Measurements from ENCODE around the gene PKP4. TPM values are rescaled to one million over a fixed set of nuclear protein-coding genes. Genes with fewer than 3 reads are reported as not detected.
"Not testable (repeated sequence)": the region's sequence is repeated elsewhere in the genome, so short reads cannot be mapped to it uniquely, and the experiment has no call there.

Gene PKP4
- total RNA-seq, 1 experiment from 2014 or later, result 40.1 TPM

- intact Hi-C loops (cut with micrococcal nuclease), result no loop called here
- H3K4me3 ChIP-seq (ENCODE audit: low read length), result no peak overlapping the region
- no TSS peak for BruUV-seq (replicated peaks)
Observed at GRCh38 chr2:158414538-158414937, 42.2 kb upstream of the PKP4 start.

DNA sequence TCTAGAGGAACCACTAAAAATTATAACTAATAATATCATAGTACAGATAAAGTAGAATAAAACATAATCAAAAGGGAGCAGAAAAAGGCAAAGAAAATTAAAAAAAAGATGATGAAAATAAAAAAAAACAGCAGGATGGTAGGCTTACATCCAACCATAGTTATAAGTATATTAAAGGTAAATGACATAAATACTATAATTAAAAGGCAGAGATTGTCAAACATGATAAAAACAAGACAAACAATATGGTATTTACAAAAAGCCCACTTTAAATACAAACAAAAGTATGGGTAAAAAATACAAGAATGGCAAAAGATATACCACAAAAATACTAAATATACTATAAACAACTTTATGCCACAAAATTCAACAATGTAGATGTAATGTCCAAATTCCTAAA is 24.6 kb upstream of the PKP4 start:
- ChIA-PET CTCF (no interaction called here), POLR2A (ENCODE audit: unreplicated experiment) (no interaction called here)

More at GRCh38 chr2:158414538-158414937, 42.2 kb upstream of the PKP4 start:
- DNase-seq (no peak), ATAC-seq (no peak)
- TF ChIP-seq EZH2 (IDR thresholded peaks at IDR 0.05; ENCODE audit: low read length, unreplicated experiment) (no peak), CTCF (conservative IDR thresholded peaks at IDR 0.05; ENCODE audit: low read depth, low read length) (no peak), EZH2phosphoT487 (IDR thresholded peaks at IDR 0.05; ENCODE audit: borderline replicate concordance, low read length) (no peak)
- no peak overlapping the region for H3K9ac ChIP-seq (ENCODE audit: low read length)
- no peak overlapping the region for H3K27ac ChIP-seq (ENCODE audit: low read length)
- CTCF ChIA-PET, result no interaction called here
- H3K9me3 ChIP-seq (ENCODE audit: low read length), result no peaks in the 10 kb centered on the region
- no peaks in the 10 kb centered on the region for H4K20me1 ChIP-seq (ENCODE audit: low read length)
- no peak overlapping the region for H3K4me2 ChIP-seq (ENCODE audit: low read length)
- H3K36me3 ChIP-seq (ENCODE audit: low read depth, low read length), result no peaks in the 10 kb centered on the region
- no peaks in the 10 kb centered on the region for H3K9me2 ChIP-seq (replicated peaks; ENCODE audit: low read length)
- no peaks in the 10 kb centered on the region for H3K4me1 ChIP-seq (ENCODE audit: insufficient read depth, low read length)
- POLR2A ChIA-PET (ENCODE audit: unreplicated experiment), result no interaction called here
- no peaks in the 10 kb centered on the region for H3K79me2 ChIP-seq (ENCODE audit: low read length)
- H3K27me3 ChIP-seq (ENCODE audit: low read length), result no peaks in the 10 kb centered on the region
- H3F3A ChIP-seq (ENCODE audit: low read length, unreplicated experiment), result no peaks in the 10 kb centered on the region
- no peak overlapping the region for H2AFZ ChIP-seq (ENCODE audit: low read length)

GRCh38 chr2:158433716-158434115 is 23.0 kb upstream of the PKP4 start:
- H3K4me1 ChIP-seq (ENCODE audit: insufficient read depth, low read length); DNase-seq; H3K4me3 ChIP-seq (ENCODE audit: low read length); H3K9ac ChIP-seq (ENCODE audit: low read length); H4K20me1 ChIP-seq (ENCODE audit: low read length); H3K27me3 ChIP-seq (ENCODE audit: low read length); H3F3A ChIP-seq (ENCODE audit: low read length, unreplicated experiment); H3K36me3 ChIP-seq (ENCODE audit: low read depth, low read length); H3K9me2 ChIP-seq (replicated peaks; ENCODE audit: low read length); H3K9me3 ChIP-seq (ENCODE audit: low read length); H3K27ac ChIP-seq (ENCODE audit: low read length); H3K4me2 ChIP-seq (ENCODE audit: low read length); H3K79me2 ChIP-seq (ENCODE audit: low read length); intact Hi-C loops (cut with micrococcal nuclease); H2AFZ ChIP-seq (ENCODE audit: low read length); CTCF ChIA-PET; POLR2A ChIA-PET (ENCODE audit: unreplicated experiment); ATAC-seq; BruUV-seq (replicated peaks): not testable (repeated sequence)

More for the DNA sequence above, 24.6 kb upstream of the PKP4 start:
- Histone ChIP-seq H3K79me2 (ENCODE audit: low read length) (no peaks in the 10 kb centered on the region), H3K36me3 (ENCODE audit: low read depth, low read length) (no peaks in the 10 kb centered on the region), H3K4me3 (ENCODE audit: low read length) (no peak overlapping the region), H2AFZ (ENCODE audit: low read length) (no peak overlapping the region), H3F3A (ENCODE audit: low read length, unreplicated experiment) (no peaks in the 10 kb centered on the region), H3K27me3 (ENCODE audit: low read length) (no peaks in the 10 kb centered on the region), H4K20me1 (ENCODE audit: low read length) (no peaks in the 10 kb centered on the region), H3K4me2 (ENCODE audit: low read length) (no peak overlapping the region), H3K4me1 (ENCODE audit: insufficient read depth, low read length) (no peaks in the 10 kb centered on the region), H3K27ac (ENCODE audit: low read length) (no peak overlapping the region), H3K9me2 (replicated peaks; ENCODE audit: low read length) (no peaks in the 10 kb centered on the region), H3K9me3 (ENCODE audit: low read length) (0 out of 2 replicates have a peak, but pooled peaks cover 3% of the 10 kb centered on the region), H3K9ac (ENCODE audit: low read length) (no peak overlapping the region)
- BruUV-seq (replicated peaks), result no TSS peak
- TF ChIP-seq CTCF (conservative IDR thresholded peaks at IDR 0.05; ENCODE audit: low read depth, low read length) (no peak), EZH2 (IDR thresholded peaks at IDR 0.05; ENCODE audit: low read length, unreplicated experiment) (no peak), EZH2phosphoT487 (IDR thresholded peaks at IDR 0.05; ENCODE audit: borderline replicate concordance, low read length) (no peak)
- intact Hi-C loops (cut with micrococcal nuclease), result no loop called here
- no peak for ATAC-seq
- DNase-seq, result no peak

GRCh38 chr2:158439062-158439461 is 17.7 kb upstream of the PKP4 start:
- H3K36me3 ChIP-seq (ENCODE audit: low read depth, low read length); intact Hi-C loops (cut with micrococcal nuclease); H3K27me3 ChIP-seq (ENCODE audit: low read length); H3K27ac ChIP-seq (ENCODE audit: low read length); CTCF ChIA-PET; ATAC-seq; DNase-seq; H3K9me2 ChIP-seq (replicated peaks; ENCODE audit: low read length); H2AFZ ChIP-seq (ENCODE audit: low read length); H3K79me2 ChIP-seq (ENCODE audit: low read length); H3K9ac ChIP-seq (ENCODE audit: low read length); H4K20me1 ChIP-seq (ENCODE audit: low read length); H3K4me1 ChIP-seq (ENCODE audit: insufficient read depth, low read length); H3K4me3 ChIP-seq (ENCODE audit: low read length); H3K9me3 ChIP-seq (ENCODE audit: low read length); POLR2A ChIA-PET (ENCODE audit: unreplicated experiment); H3K4me2 ChIP-seq (ENCODE audit: low read length); BruUV-seq (replicated peaks); H3F3A ChIP-seq (ENCODE audit: low read length, unreplicated experiment): not testable (repeated sequence)
